ENCODE data around the gene ARL14EPL. TPM values are rescaled to one million over a fixed set of nuclear protein-coding genes. Genes with fewer than 3 reads are reported as not detected.
"Not testable (repeated sequence)": the region's sequence is repeated elsewhere in the genome, so short reads cannot be mapped to it uniquely, and the experiment has no call there.

ARL14EPL gene
- total RNA-seq, 1 experiment from 2014 or later = 0.37 TPM

GRCh38 chr5:116098998-116099397 lies 66.7 kb downstream of the ARL14EPL start:
- no peak overlapping the region for H3K4me2 ChIP-seq
- no TSS peak for BruUV-seq (replicated peaks)
- no peaks in the 10 kb centered on the region for H3K36me3 ChIP-seq (ENCODE audit: low read depth)
- TF ChIP-seq EZH2 (IDR thresholded peaks at IDR 0.05; ENCODE audit: low read depth) (no peak), CTCF (conservative IDR thresholded peaks at IDR 0.05) (no peak)
- intact Hi-C loops (cut with micrococcal nuclease; ENCODE audit: unreplicated experiment) = no loop called here
- H4K20me1 ChIP-seq (ENCODE audit: insufficient read depth) = no peaks in the 10 kb centered on the region
- no peaks in the 10 kb centered on the region for H3K9me2 ChIP-seq (ENCODE audit: insufficient read depth)
- no peak overlapping the region for H3K27ac ChIP-seq
- H2AFZ ChIP-seq = no peak overlapping the region
- no peak overlapping the region for H3K4me3 ChIP-seq
- ChIA-PET CTCF (no interaction called here), POLR2A (ENCODE audit: unreplicated experiment) (no interaction called here)
- DNase-seq = no peak
- no peaks in the 10 kb centered on the region for H3K9me3 ChIP-seq (ENCODE audit: insufficient read depth, low read depth)
- no peaks in the 10 kb centered on the region for H3K79me2 ChIP-seq (ENCODE audit: low read depth)
- H3F3A ChIP-seq (ENCODE audit: insufficient read depth, low read depth) = no peaks in the 10 kb centered on the region
- no peaks in the 10 kb centered on the region for H3K27me3 ChIP-seq (ENCODE audit: insufficient read depth, low read depth)
- no peaks in the 10 kb centered on the region for H3K4me1 ChIP-seq (replicated peaks; ENCODE audit: insufficient read depth)

- H3K9me2 ChIP-seq (ENCODE audit: insufficient read depth); H3K4me3 ChIP-seq; BruUV-seq (replicated peaks); H4K20me1 ChIP-seq (ENCODE audit: insufficient read depth); POLR2A ChIA-PET (ENCODE audit: unreplicated experiment); CTCF ChIA-PET; H3K27me3 ChIP-seq (ENCODE audit: insufficient read depth, low read depth); H3K4me1 ChIP-seq (replicated peaks; ENCODE audit: insufficient read depth); DNase-seq; H3K36me3 ChIP-seq (ENCODE audit: low read depth); H3F3A ChIP-seq (ENCODE audit: insufficient read depth, low read depth); H3K79me2 ChIP-seq (ENCODE audit: low read depth); H2AFZ ChIP-seq; H3K4me2 ChIP-seq; intact Hi-C loops (cut with micrococcal nuclease; ENCODE audit: unreplicated experiment); H3K9me3 ChIP-seq (ENCODE audit: insufficient read depth, low read depth); H3K27ac ChIP-seq: not testable (repeated sequence)
These were observed 72.7 kb downstream of the ARL14EPL start for GRCh38 chr5:116104941-116105340.

Other genes with a start within 250 kb of the ARL14EPL start
- gene CDO1, start 215.8 kb upstream of the ARL14EPL start, total RNA-seq (2021) = not detected in 2 replicates
- 39.8 and 48.7 TPM in 2 replicates for gene ATG12, start 190.9 kb upstream of the ARL14EPL start, total RNA-seq (2021)
- gene AP3S1, start 190.5 kb upstream of the ARL14EPL start, total RNA-seq (2021) = 38.8 and 49.1 TPM in 2 replicates
- 0.40 and 0.79 TPM in 2 replicates for gene LVRN, start 70.0 kb upstream of the ARL14EPL start, total RNA-seq (2021)
- gene COMMD10, start 52.6 kb downstream of the ARL14EPL start, total RNA-seq (2021) = 10.4 and 17.9 TPM in 2 replicates